A549 (cell line): ENCODE data around the gene TRABD. TPM values are rescaled to one million over a fixed set of nuclear protein-coding genes. Genes with fewer than 3 reads are reported as not detected.

Experiments
- ATAC-seq, 2 experiments: fragments of 200-7000 bp in 1 of 2; fragments of >200 bp in 1 of 2; cut with Nextera tagmentation in 1 of 2; cut with Tn5 transposase in 1 of 2; 3 replicates each; pipeline versions ENCODE4 v1.8.0 to v1.9.1; 2018 to 2020; ENCODE audit warnings: mild to moderate bottlenecking in 1 of 2, moderate library complexity in 1 of 2
- CTCF ChIA-PET: fragments of 300-600 bp; sonication (Branson Sonifier 250); formaldehyde crosslinking; extraction: SDS; loops from one replicate; lab custom pipeline; 2021; ENCODE audit warnings: antibody characterized with exemption, inconsistent platforms; lab: Yijun Ruan, JAX
- POLR2A ChIA-PET: fragments of 350-600 bp; formaldehyde crosslinking; extraction: SDS; loops from one replicate; lab custom pipeline; 2021; ENCODE audit warnings: antibody characterized with exemption, inconsistent platforms; lab: Yijun Ruan, JAX
- DNase-seq, 2 experiments: peaks; one replicate each; pipeline versions ENCODE4 v3.0.0 to v3.0.0-alpha.2; 2011 to 2016; ENCODE audit warnings: low read depth in 1 of 2, low spot score in 1 of 2
- FAIRE-seq: peaks from 2 replicates; lab custom pipeline; 2011; peaks lifted over from hg19 to GRCh38; lab: Jason Lieb, UNC
- H3K27ac ChIP-seq, 2 experiments: fragments of >200 bp; sonication (Bioruptor Twin); formaldehyde crosslinking; 3 replicates each; pipeline ENCODE4 v1.5.1; 2016 to 2017
- H3K4me1 ChIP-seq: fragments of >200 bp; sonication (Bioruptor Twin); formaldehyde crosslinking; 3 replicates; pipeline ENCODE4 v1.6.1; 2016
- H3K4me2 ChIP-seq: fragments of >200 bp; sonication (Bioruptor Twin); formaldehyde crosslinking; 3 replicates; pipeline ENCODE4 v1.6.1; 2016
- H3K4me3 ChIP-seq: fragments of >200 bp; sonication (Bioruptor Twin); formaldehyde crosslinking; 3 replicates; pipeline ENCODE4 v1.5.1; 2016
- H3K9me3 ChIP-seq: fragments of >200 bp; sonication (Bioruptor Twin); formaldehyde crosslinking; 3 replicates; pipeline ENCODE4 v1.6.1; 2016
- CBX8 ChIP-seq: fragments of 200-600 bp; sonication (generic); IDR thresholded peaks from 2 replicates; pipeline ENCODE4 v1.6.1; 2016
- CEBPB ChIP-seq, 2 experiments: fragments of >200 bp in 1 of 2; sonication (Bioruptor Twin) in 1 of 2; formaldehyde crosslinking in 1 of 2; IDR thresholded peaks; 2 replicates each; pipeline ENCODE4 v1.6.1; 2012 to 2016
- EHF ChIP-seq: fragments of 250-450 bp; sonication (Bioruptor Pico); IDR thresholded peaks from 2 replicates; pipeline ENCODE4 v1.5.0; 2020; ENCODE audit warnings: mild to moderate bottlenecking
- EP300 ChIP-seq, 2 experiments: fragments of >200 bp; sonication (Bioruptor Twin); formaldehyde crosslinking; IDR thresholded peaks; 2 replicates in 1 of 2; 3 replicates in 1 of 2; pipeline ENCODE4 v1.6.1; 2016 to 2017
- ESRRA ChIP-seq: fragments of 150-350 bp; IDR thresholded peaks from 2 replicates; pipeline ENCODE4 v1.6.1; 2014; ENCODE audit warnings: mild to moderate bottlenecking, low read length, borderline replicate concordance
- FOSL2 ChIP-seq, 2 experiments: fragments of 450-650 bp in 1 of 2; fragments of >200 bp in 1 of 2; sonication (Bioruptor Twin) in 1 of 2; formaldehyde crosslinking; IDR thresholded peaks; 2 replicates each; pipeline versions ENCODE4 v1.5.0 to v1.6.1; 2016 to 2020; ENCODE audit warnings: mild to moderate bottlenecking in 1 of 2, moderate library complexity in 1 of 2
- FOXS1 ChIP-seq: fragments of 250-450 bp; sonication (Bioruptor Pico); IDR thresholded peaks from 2 replicates; pipeline ENCODE4 v1.5.0; 2020; ENCODE audit warnings: mild to moderate bottlenecking, moderate library complexity
- GATA3 ChIP-seq: IDR thresholded peaks from 2 replicates; pipeline ENCODE4 v1.6.1; 2012; ENCODE audit warnings: borderline replicate concordance
- HEYL ChIP-seq: fragments of 250-450 bp; sonication (Bioruptor Pico); IDR thresholded peaks from 2 replicates; pipeline ENCODE4 v1.8.0; 2021; ENCODE audit warnings: mild to moderate bottlenecking, moderate library complexity
- HMGXB4 ChIP-seq: fragments of 250-450 bp; sonication (Bioruptor Pico); IDR thresholded peaks from 2 replicates; pipeline ENCODE4 v1.5.0; 2021; ENCODE audit warnings: mild to moderate bottlenecking, moderate library complexity, borderline replicate concordance
- HOXB5 ChIP-seq: fragments of 250-450 bp; sonication (Bioruptor Pico); IDR thresholded peaks from 2 replicates; pipeline ENCODE4 v1.5.0; 2020; ENCODE audit warnings: mild to moderate bottlenecking, moderate library complexity
- KDM1A ChIP-seq: fragments of 200-600 bp; sonication (generic); IDR thresholded peaks from 2 replicates; pipeline ENCODE4 v1.6.1; 2016; ENCODE audit warnings: low read depth, mild to moderate bottlenecking
- KDM5A ChIP-seq: fragments of 200-600 bp; sonication (generic); IDR thresholded peaks from 2 replicates; pipeline ENCODE4 v1.6.1; 2016; ENCODE audit warnings: antibody characterized with exemption, mild to moderate bottlenecking
- MAFK ChIP-seq: fragments of 450-650 bp; IDR thresholded peaks from 2 replicates; pipeline ENCODE4 v1.6.1; 2014; ENCODE audit not compliant: partially characterized antibody
- MAZ ChIP-seq: fragments of 150-350 bp; IDR thresholded peaks from 2 replicates; pipeline ENCODE4 v1.6.1; 2014; ENCODE audit warnings: antibody characterized with exemption, low read depth, low read length, borderline replicate concordance
- NFE2L2 ChIP-seq: fragments of 150-350 bp; conservative IDR thresholded peaks from 2 replicates; pipeline ENCODE4 v1.6.1; 2014; ENCODE audit warnings: low read length
- NPAS2 ChIP-seq: fragments of 250-450 bp; sonication (Bioruptor Pico); IDR thresholded peaks from 2 replicates; pipeline ENCODE4 v1.8.0; 2022; ENCODE audit warnings: mild to moderate bottlenecking, moderate library complexity, borderline replicate concordance
- POLR2A ChIP-seq: IDR thresholded peaks from 2 replicates; pipeline ENCODE4 v1.6.1; 2012; ENCODE audit warnings: mild to moderate bottlenecking, low read length
- RARB ChIP-seq: fragments of 250-450 bp; sonication (Bioruptor Pico); IDR thresholded peaks from 2 replicates; pipeline ENCODE4 v1.8.0; 2021; ENCODE audit warnings: mild to moderate bottlenecking, moderate library complexity
- RCOR1 ChIP-seq: fragments of 150-350 bp; IDR thresholded peaks from 2 replicates; pipeline ENCODE4 v1.6.1; 2014; ENCODE audit warnings: antibody characterized with exemption, low read length, low read depth
- SREBF2 ChIP-seq: fragments of 450-650 bp; IDR thresholded peaks from 2 replicates; pipeline ENCODE4 v1.6.1; 2014; ENCODE audit warnings: mild to moderate bottlenecking, moderate library complexity
- USF2 ChIP-seq: fragments of 450-650 bp; IDR thresholded peaks from 2 replicates; pipeline ENCODE4 v1.6.1; 2014; ENCODE audit warnings: antibody characterized with exemption
- ZC3H11A ChIP-seq: fragments of 450-650 bp; IDR thresholded peaks from 2 replicates; pipeline ENCODE4 v1.6.1; 2014; ENCODE audit warnings: antibody characterized with exemption, mild to moderate bottlenecking
- ZSCAN20 ChIP-seq: fragments of 250-450 bp; sonication (Bioruptor Pico); IDR thresholded peaks from 2 replicates; pipeline ENCODE4 v1.8.0; 2022; ENCODE audit warnings: mild to moderate bottlenecking, moderate library complexity
- WGBS: methylation state at CpG from one replicate; pipeline ENCODE4 v1.1.6; 2017; ENCODE audit errors: missing lambda C conversion rate; 5-methylcytosine and 5-hydroxymethylcytosine counted together
- polyA plus RNA-seq, 4 experiments: library from polyadenylated mRNA; depleted of rRNA in 3 of 4; stranded (reverse); fragments of >200 nt; fragmentation: RNase III in 1 of 4; extraction: RNeasy Plus Mini Kit Qiagen cat#74134 plus additional on column Dnase treatment in 1 of 4; gene quantifications; 2 replicates in 3 of 4; 3 replicates in 1 of 4; pipeline ENCODE4 v1.2.3, GENCODE V29; 2011 to 2017
- TF ChIP-seq, protein P1 (sequence below): fragments of >200 bp; sonication (Bioruptor Twin); formaldehyde crosslinking; IDR thresholded peaks from 3 replicates; pipeline ENCODE4 v1.6.1; 2016
- TF ChIP-seq, protein P2 (sequence below): fragments of 150-350 bp; IDR thresholded peaks from 2 replicates; pipeline ENCODE4 v1.6.1; 2014; ENCODE audit warnings: low read depth, mild to moderate bottlenecking, low read length
- TF ChIP-seq, protein P3 (sequence below): IDR thresholded peaks from 2 replicates; pipeline ENCODE4 v1.6.1; 2012

TRABD gene
- polyA plus RNA-seq, 2 of the 4 experiments (the other 2 are of a cell fraction) = 14.8 to 30.4 TPM

DNA sequence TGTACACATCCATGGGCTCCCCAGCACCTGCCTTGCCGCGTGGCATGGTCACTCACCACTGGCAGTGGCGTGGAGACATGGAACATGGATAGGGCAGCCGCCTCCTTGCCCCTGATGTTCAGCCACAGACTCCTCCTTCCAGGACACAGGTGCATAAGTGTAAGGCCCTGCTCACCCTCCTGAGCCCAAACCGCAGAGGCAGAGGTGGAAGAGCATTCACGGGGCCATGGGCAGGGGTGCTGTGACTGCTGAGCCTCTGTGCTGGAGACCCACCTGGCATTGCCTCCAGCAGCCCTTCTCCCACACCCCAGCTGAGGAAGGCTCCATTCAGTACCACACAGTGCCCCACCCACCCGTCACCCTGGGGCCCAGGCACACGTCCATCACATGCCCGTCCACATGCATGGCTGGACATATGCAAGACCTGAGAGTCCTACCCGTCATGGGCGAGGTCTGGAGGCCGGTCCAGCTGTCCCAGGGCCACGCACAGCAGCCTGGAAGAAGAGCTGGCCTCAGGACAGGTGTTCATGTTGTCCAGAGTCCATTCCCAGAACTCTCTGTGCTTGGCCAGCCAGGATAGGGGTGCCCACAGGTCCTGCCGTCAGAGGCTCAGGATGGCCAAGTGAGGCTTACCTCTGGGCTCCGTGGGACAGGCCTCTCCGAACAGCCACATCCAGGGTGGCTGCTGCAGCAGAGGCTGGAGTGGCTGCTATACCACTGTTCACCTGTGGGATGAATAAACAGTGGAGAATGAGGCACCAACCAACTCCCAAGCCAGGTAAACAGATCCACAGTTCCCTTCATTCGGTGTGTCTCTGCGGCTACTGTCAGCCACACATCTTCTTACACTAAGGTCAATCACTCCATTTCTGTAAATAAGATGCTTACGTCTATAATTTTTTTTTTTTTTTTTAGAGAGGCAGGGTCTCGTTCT is 60.8 kb downstream of the TRABD start (continued):
- TF ChIP-seq, protein P1, sequence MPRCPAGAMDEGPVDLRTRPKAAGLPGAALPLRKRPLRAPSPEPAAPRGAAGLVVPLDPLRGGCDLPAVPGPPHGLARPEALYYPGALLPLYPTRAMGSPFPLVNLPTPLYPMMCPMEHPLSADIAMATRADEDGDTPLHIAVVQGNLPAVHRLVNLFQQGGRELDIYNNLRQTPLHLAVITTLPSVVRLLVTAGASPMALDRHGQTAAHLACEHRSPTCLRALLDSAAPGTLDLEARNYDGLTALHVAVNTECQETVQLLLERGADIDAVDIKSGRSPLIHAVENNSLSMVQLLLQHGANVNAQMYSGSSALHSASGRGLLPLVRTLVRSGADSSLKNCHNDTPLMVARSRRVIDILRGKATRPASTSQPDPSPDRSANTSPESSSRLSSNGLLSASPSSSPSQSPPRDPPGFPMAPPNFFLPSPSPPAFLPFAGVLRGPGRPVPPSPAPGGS = no peak

GRCh38 chr22:50247748-50248147 is 62.0 kb downstream of the TRABD start:
- peak in 1 of 2 experiments; percentile 54 for DNase-seq
- H3K9me3 ChIP-seq = no peaks in the 10 kb centered on the region
- 93% methylated on average over 2 of the region's 16 CpGs for WGBS
- no peak overlapping the region for H3K4me3 ChIP-seq
- TF ChIP-seq NPAS2 = no peak
- TF ChIP-seq USF2 = no peak
- TF ChIP-seq EHF = no peak
- TF ChIP-seq ZSCAN20 (CRISPR knock-in tag) = no peak
- TF ChIP-seq KDM5A = no peak
- TF ChIP-seq GATA3 = no peak
- no peak for TF ChIP-seq FOXS1 (CRISPR knock-in tag)
- no peak for TF ChIP-seq POLR2A
- TF ChIP-seq ZC3H11A = no peak
- no peak for TF ChIP-seq MAZ
- TF ChIP-seq HEYL (CRISPR knock-in tag) = no peak
- TF ChIP-seq HOXB5 = no peak
- TF ChIP-seq, protein P2, sequence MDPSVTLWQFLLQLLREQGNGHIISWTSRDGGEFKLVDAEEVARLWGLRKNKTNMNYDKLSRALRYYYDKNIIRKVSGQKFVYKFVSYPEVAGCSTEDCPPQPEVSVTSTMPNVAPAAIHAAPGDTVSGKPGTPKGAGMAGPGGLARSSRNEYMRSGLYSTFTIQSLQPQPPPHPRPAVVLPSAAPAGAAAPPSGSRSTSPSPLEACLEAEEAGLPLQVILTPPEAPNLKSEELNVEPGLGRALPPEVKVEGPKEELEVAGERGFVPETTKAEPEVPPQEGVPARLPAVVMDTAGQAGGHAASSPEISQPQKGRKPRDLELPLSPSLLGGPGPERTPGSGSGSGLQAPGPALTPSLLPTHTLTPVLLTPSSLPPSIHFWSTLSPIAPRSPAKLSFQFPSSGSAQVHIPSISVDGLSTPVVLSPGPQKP = no peak
- no peak for TF ChIP-seq ESRRA
- TF ChIP-seq FOSL2 (IDR thresholded peaks at IDR 0.05) = no peak
- no peak for TF ChIP-seq FOSL2 (CRISPR knock-in tag; IDR thresholded peaks at IDR 0.05)
- peaks cover 22% of the 10 kb centered on the region; the same call in 2 of the 3 replicates for H3K4me1 ChIP-seq
- no peak overlapping the region for H3K4me2 ChIP-seq
- no peak for FAIRE-seq
- 0 out of 6 replicates have a peak, but pooled peaks of 1 of the 2 experiments have one; percentile 0 for ATAC-seq
- ChIA-PET CTCF (interaction anchor here (1.0 to 1.1 kb wide), 2 partner anchors 94 to 205 kb away, joined by 3 read pairs; no protein-coding TSS in a partner anchor), POLR2A (interaction anchor here (1.1 kb wide), 1 partner anchor 24 kb away, joined by 3 read pairs; no protein-coding TSS in a partner anchor)
- H3K27ac ChIP-seq = no peak overlapping the region

DNA sequence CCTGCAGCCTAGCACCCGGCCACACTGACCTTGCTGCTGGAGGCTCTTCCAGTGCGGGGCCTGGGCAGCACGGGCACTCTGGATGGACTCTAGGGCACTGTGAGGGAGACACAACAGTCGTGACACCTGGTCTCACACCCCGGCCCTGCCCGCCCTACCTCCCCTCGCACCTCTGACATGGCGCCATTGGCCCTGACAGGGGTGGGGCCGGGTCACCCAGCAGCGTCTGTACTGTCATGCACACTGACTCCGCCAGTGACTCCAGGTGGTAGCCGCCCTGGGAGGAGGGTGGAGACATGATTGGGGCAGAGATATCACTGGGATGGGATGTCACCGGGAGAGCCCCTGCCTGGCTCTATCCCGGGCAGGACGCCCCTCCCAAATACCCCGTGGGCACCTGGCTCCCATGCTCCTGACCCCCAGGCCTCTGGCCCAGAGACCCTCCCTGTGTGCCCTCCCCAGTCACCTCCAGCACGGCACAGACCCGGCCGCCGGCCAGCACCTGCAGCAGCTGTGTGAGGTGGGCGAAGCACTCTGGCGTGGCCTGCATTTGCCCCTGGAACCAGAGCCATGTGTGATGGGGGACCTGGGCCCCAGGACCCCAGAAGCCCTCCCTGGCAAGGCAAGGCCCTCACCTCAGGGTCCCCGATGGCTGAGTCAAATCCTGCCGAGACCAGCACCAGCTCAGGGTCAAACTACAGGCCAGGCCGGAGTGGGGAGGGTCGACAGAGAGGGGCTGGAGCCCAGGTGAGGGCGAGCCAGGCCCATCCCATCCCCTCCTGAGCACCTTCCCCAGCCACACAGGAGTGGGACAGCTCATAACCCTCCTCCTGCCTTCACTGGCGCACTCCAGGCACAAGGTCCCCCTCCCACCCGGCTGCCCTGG is 62.7 kb downstream of the TRABD start:
- FAIRE-seq (no peak), DNase-seq (no peak), ATAC-seq (no peak)
- ChIA-PET CTCF (interaction anchor here (1.0 to 5.6 kb wide), 3 partner anchors 77 to 204 kb away, joined by 3 to 74 read pairs (median 3); partner anchors contain the start of gene DENND6B), POLR2A (interaction anchor here (1.1 kb wide), 1 partner anchor 23 kb away, joined by 3 read pairs; no protein-coding TSS in a partner anchor)
- Histone ChIP-seq H3K27ac (no peak overlapping the region), H3K9me3 (no peaks in the 10 kb centered on the region), H3K4me2 (no peak overlapping the region), H3K4me3 (no peak overlapping the region), H3K4me1 (peaks cover 19% of the 10 kb centered on the region; the same call in 2 of the 3 replicates)
- 80% methylated on average over 2 of the region's 29 CpGs for WGBS
- no peak for TF ChIP-seq ZSCAN20 (CRISPR knock-in tag)
- TF ChIP-seq RCOR1 = no peak
- TF ChIP-seq USF2 = no peak
- no peak for TF ChIP-seq EP300 (IDR thresholded peaks at IDR 0.05)
- TF ChIP-seq KDM1A = no peak
- no peak for TF ChIP-seq CEBPB (IDR thresholded peaks at IDR 0.05)
- TF ChIP-seq NPAS2 = no peak
- TF ChIP-seq CBX8 = no peak
- TF ChIP-seq, protein P3, sequence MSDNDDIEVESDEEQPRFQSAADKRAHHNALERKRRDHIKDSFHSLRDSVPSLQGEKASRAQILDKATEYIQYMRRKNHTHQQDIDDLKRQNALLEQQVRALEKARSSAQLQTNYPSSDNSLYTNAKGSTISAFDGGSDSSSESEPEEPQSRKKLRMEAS = no peak
- no peak for TF ChIP-seq MAFK
- no peak for TF ChIP-seq NFE2L2
- no peak for TF ChIP-seq HMGXB4 (CRISPR knock-in tag)
- TF ChIP-seq EHF = no peak
- no peak for TF ChIP-seq RARB (CRISPR knock-in tag)
- no peak for TF ChIP-seq SREBF2
